ENCODE data around the gene PAH. TPM values are rescaled to one million over a fixed set of nuclear protein-coding genes. Genes with fewer than 3 reads are reported as not detected.

PAH gene
- total and polyA plus RNA-seq, 2 of the 13 experiments (the other 11 are each of a cell fraction or from before 2014, with no cell fraction given) = 192 to 451 TPM

DNA sequence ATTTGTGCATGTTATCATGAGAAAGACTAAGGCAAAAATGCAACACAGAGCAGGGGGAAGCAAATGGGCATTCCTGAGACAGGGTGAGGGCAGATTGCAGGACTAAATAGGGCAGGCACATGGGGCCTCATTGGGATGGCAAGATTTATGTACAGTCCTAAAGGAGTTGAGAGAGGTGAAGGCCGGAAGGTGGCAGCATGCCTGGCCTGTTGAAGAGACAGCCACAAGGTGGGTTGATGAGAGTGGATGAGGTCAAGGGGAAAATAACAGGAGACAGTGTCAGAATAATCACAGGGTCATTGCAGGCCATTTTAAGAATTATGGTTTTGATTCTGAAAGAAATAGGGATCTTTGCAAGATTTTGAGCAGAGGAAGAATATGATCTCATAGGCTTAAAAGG, 21.0 kb downstream of the PAH start:
- H3K36me3 ChIP-seq (replicated peaks in 1 of 2; ENCODE audit: control insufficient read depth in 1 of 2, insufficient read depth in 2 of 2, low read length in 2 of 2) = peaks cover 22 to 38% of the 10 kb centered on the region in 2 experiments
- H3K4me3 ChIP-seq (replicated peaks in 1 of 3; ENCODE audit: insufficient read depth in 1 of 3, low read depth in 2 of 3, low read length in 3 of 3) = no peak overlapping the region
- no peak overlapping the region for H3K4me2 ChIP-seq (ENCODE audit: low read depth, low read length)
- WGBS (ENCODE audit: low lambda C conversion rate) = 86% methylated on average over 1 of the region's 1 CpG
- H3K79me2 ChIP-seq (ENCODE audit: insufficient read depth, low read length) = peaks cover 42% of the 10 kb centered on the region
- no peaks in the 10 kb centered on the region for H3K27me3 ChIP-seq (ENCODE audit: control insufficient read depth in 1 of 2, insufficient read depth in 2 of 2, low read length in 2 of 2)
- intact Hi-C loops (cut with micrococcal nuclease; ENCODE audit: unreplicated experiment) (no loop called here), in situ Hi-C loops (cut with HindIII; ENCODE audit: extremely low pct_ligation_motif_present, low pct_unique_long_range_greater_than_20kb) (no loop called here)
- ATAC-seq = no peak
- no peak for FAIRE-seq
- ChIA-PET CTCF (ENCODE audit: low intra/inter-chr PET ratio, low total read pairs) (no interaction called here), POLR2A (no interaction called here)
- H3K9ac ChIP-seq (ENCODE audit: insufficient read depth, low read depth, low read length) = no peak overlapping the region
- no TSS peak for BruUV-seq (replicated peaks)
- TF ChIP-seq SMC3 (IDR thresholded peaks at IDR 0.05; ENCODE audit: low read length) (peak; percentile 38; the same call in 1 of the 2 replicates), RBFOX2 (IDR thresholded peaks at IDR 0.05; ENCODE audit: low read depth, low read length) (no peak), STAG1 (CRISPR knock-in tag; IDR thresholded peaks at IDR 0.05) (peak; percentile 33; the same call in 1 of the 2 replicates)
- TF ChIP-seq, protein P1, sequence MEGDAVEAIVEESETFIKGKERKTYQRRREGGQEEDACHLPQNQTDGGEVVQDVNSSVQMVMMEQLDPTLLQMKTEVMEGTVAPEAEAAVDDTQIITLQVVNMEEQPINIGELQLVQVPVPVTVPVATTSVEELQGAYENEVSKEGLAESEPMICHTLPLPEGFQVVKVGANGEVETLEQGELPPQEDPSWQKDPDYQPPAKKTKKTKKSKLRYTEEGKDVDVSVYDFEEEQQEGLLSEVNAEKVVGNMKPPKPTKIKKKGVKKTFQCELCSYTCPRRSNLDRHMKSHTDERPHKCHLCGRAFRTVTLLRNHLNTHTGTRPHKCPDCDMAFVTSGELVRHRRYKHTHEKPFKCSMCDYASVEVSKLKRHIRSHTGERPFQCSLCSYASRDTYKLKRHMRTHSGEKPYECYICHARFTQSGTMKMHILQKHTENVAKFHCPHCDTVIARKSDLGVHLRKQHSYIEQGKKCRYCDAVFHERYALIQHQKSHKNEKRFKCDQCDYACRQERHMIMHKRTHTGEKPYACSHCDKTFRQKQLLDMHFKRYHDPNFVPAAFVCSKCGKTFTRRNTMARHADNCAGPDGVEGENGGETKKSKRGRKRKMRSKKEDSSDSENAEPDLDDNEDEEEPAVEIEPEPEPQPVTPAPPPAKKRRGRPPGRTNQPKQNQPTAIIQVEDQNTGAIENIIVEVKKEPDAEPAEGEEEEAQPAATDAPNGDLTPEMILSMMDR (CRISPR knock-in tag; IDR thresholded peaks at IDR 0.05) = peak; percentile 31
- H4K20me1 ChIP-seq (ENCODE audit: insufficient read depth, low read length) = no peaks in the 10 kb centered on the region
- H2AFZ ChIP-seq (ENCODE audit: low read length) = no peak overlapping the region
- peaks cover 63% of the 10 kb centered on the region for H3K4me1 ChIP-seq (ENCODE audit: insufficient read depth, low read length)
- no peaks in the 10 kb centered on the region for H3K9me3 ChIP-seq (ENCODE audit: low read length)
- H3K27ac ChIP-seq (ENCODE audit: extremely low read length, insufficient read depth, low read length) = peak overlapping the region; percentile 44
- no peak for DNase-seq (ENCODE audit: low spot score)

GRCh38 chr12:102891756-102892155, 25.3 kb downstream of the PAH start:
- peaks cover 20% of the 10 kb centered on the region for H3K79me2 ChIP-seq (ENCODE audit: insufficient read depth, low read length)
- H3K9me3 ChIP-seq (ENCODE audit: low read length) = no peaks in the 10 kb centered on the region
- DNase-seq (ENCODE audit: low spot score) (no peak), FAIRE-seq (no peak), ATAC-seq (no peak)
- ChIA-PET POLR2A (interaction anchor here (1.8 to 2.4 kb wide), 2 partner anchors 8 to 30 kb away, joined by 5 to 6 read pairs; no protein-coding TSS in a partner anchor), CTCF (ENCODE audit: low intra/inter-chr PET ratio, low total read pairs) (no interaction called here)
- no peaks in the 10 kb centered on the region for H3K27me3 ChIP-seq (ENCODE audit: control insufficient read depth in 1 of 2, insufficient read depth in 2 of 2, low read length in 2 of 2)
- H3K4me2 ChIP-seq (ENCODE audit: low read depth, low read length) = no peak overlapping the region
- H3K4me1 ChIP-seq (ENCODE audit: insufficient read depth, low read length) = peaks cover 63% of the 10 kb centered on the region
- H2AFZ ChIP-seq (ENCODE audit: low read length) = no peak overlapping the region
- H3K4me3 ChIP-seq (replicated peaks in 1 of 3; ENCODE audit: insufficient read depth in 1 of 3, low read depth in 2 of 3, low read length in 3 of 3) = no peak overlapping the region
- in situ Hi-C loops (cut with HindIII; ENCODE audit: extremely low pct_ligation_motif_present, low pct_unique_long_range_greater_than_20kb) = no loop called here
- intact Hi-C loops (cut with micrococcal nuclease; ENCODE audit: unreplicated experiment) = no loop called here
- no peak overlapping the region for H3K9ac ChIP-seq (ENCODE audit: insufficient read depth, low read depth, low read length)
- WGBS (ENCODE audit: low lambda C conversion rate) = 93% methylated on average over 2 of the region's 2 CpGs
- no TSS peak for BruUV-seq (replicated peaks)
- no peaks in the 10 kb centered on the region for H4K20me1 ChIP-seq (ENCODE audit: insufficient read depth, low read length)
- H3K36me3 ChIP-seq (replicated peaks in 1 of 2; ENCODE audit: control insufficient read depth in 1 of 2, insufficient read depth in 2 of 2, low read length in 2 of 2) = peaks cover 28 to 75% of the 10 kb centered on the region in 2 experiments
- peak overlapping the region; percentile 31 for H3K27ac ChIP-seq (ENCODE audit: extremely low read length, insufficient read depth, low read length)
- no peak for TF ChIP-seq SP1 (IDR thresholded peaks at IDR 0.05)
- TF ChIP-seq SP1 (CRISPR knock-in tag; IDR thresholded peaks at IDR 0.05) = no peak
- TF ChIP-seq PAF1 (CRISPR knock-in tag; IDR thresholded peaks at IDR 0.05) = no peak
- TF ChIP-seq ZNF704 (CRISPR knock-in tag; IDR thresholded peaks at IDR 0.05; ENCODE audit: borderline replicate concordance) = no peak
- TF ChIP-seq ZNF788 (CRISPR knock-in tag; IDR thresholded peaks at IDR 0.05; ENCODE audit: borderline replicate concordance) = no peak
- no peak for TF ChIP-seq ZNF670 (CRISPR knock-in tag; IDR thresholded peaks at IDR 0.05; ENCODE audit: borderline replicate concordance)
- no peak for TF ChIP-seq ZZZ3 (CRISPR knock-in tag; IDR thresholded peaks at IDR 0.05; ENCODE audit: borderline replicate concordance)
- TF ChIP-seq MEIS1 (CRISPR knock-in tag; IDR thresholded peaks at IDR 0.05; ENCODE audit: borderline replicate concordance) = no peak
- TF ChIP-seq ATF1 (CRISPR knock-in tag; IDR thresholded peaks at IDR 0.05) = no peak
- no peak for TF ChIP-seq ZNF891 (CRISPR knock-in tag; IDR thresholded peaks at IDR 0.05)
- no peak for TF ChIP-seq ZNF3 (CRISPR knock-in tag; IDR thresholded peaks at IDR 0.05)
- no peak for TF ChIP-seq ZNF441 (CRISPR knock-in tag; IDR thresholded peaks at IDR 0.05; ENCODE audit: borderline replicate concordance)

Data from HepG2 (cell line).